IMR-90 (cell line): ENCODE measurements around the gene MYL10. TPM values are rescaled to one million over a fixed set of nuclear protein-coding genes. Genes with fewer than 3 reads are reported as not detected.

Source experiments
- ATAC-seq: fragments of 200-7000 bp; cut with Tn5 transposase; 2 replicates; pipeline ENCODE4 v1.9.1; 2020; ENCODE audit warnings: low read depth, mild to moderate bottlenecking, moderate library complexity
- BruUV-seq: library from RNA; stranded (reverse); fragments of 400-500 nt; replicated peaks from 2 replicates; lab custom pipeline; 2021; lab: Mats Ljungman, UMichigan
- CTCF ChIA-PET: fragments of 300-600 bp; formaldehyde crosslinking; extraction: SDS; loops from one replicate; lab custom pipeline; 2021; ENCODE audit warnings: antibody characterized with exemption; lab: Yijun Ruan, JAX
- POLR2A ChIA-PET: fragments of 300-600 bp; sonication (Branson Sonifier 250); formaldehyde crosslinking; loops from one replicate; lab custom pipeline; 2022; ENCODE audit warnings: antibody characterized with exemption; ENCODE audit not compliant: unreplicated experiment; lab: Charles Lee
- DNase-seq: peaks from one replicate; pipeline ENCODE4 v3.0.0; 2013
- H2AFZ ChIP-seq: replicated peaks from 2 replicates; pipeline ENCODE3; 2013; ENCODE audit warnings: low read length, mild to moderate bottlenecking; ENCODE audit not compliant: poor library complexity
- H2AK5ac ChIP-seq: 2 replicates; pipeline ENCODE4 v1.6.1; 2013; ENCODE audit warnings: low read depth, low read length, inconsistent platforms
- H2AK9ac ChIP-seq: replicated peaks from 2 replicates; pipeline ENCODE3; 2013; ENCODE audit warnings: mild to moderate bottlenecking, low read depth, low read length, moderate library complexity; ENCODE audit not compliant: poor library complexity
- H2BK120ac ChIP-seq: 2 replicates; pipeline ENCODE4 v1.6.1; 2013; ENCODE audit warnings: low read depth, low read length, inconsistent platforms
- H2BK15ac ChIP-seq: 3 replicates; pipeline ENCODE4 v1.6.1; 2013; ENCODE audit warnings: low read depth, low read length, inconsistent platforms
- H2BK20ac ChIP-seq: 2 replicates; pipeline ENCODE4 v1.6.1; 2013; ENCODE audit warnings: low read depth, mild to moderate bottlenecking, inconsistent platforms, low read length, moderate library complexity
- H2BK5ac ChIP-seq: 2 replicates; pipeline ENCODE4 v1.6.1; 2013; ENCODE audit warnings: mild to moderate bottlenecking, low read depth, low read length, inconsistent platforms; ENCODE audit not compliant: poor library complexity, severe bottlenecking
- H3K14ac ChIP-seq: replicated peaks from 2 replicates; pipeline ENCODE4 v1.6.1; 2013; ENCODE audit warnings: low read depth, low read length, inconsistent platforms
- H3K18ac ChIP-seq: 2 replicates; pipeline ENCODE4 v1.6.1; 2013; ENCODE audit warnings: low read depth, low read length, control low read depth
- H3K23ac ChIP-seq: 2 replicates; pipeline ENCODE4 v1.6.1; 2013; ENCODE audit warnings: low read depth, low read length, inconsistent platforms
- H3K27ac ChIP-seq: 2 replicates; pipeline ENCODE4 v1.5.1; 2013; ENCODE audit warnings: mild to moderate bottlenecking, control low read depth, low read length; ENCODE audit not compliant: insufficient read depth
- H3K27me3 ChIP-seq: 2 replicates; pipeline ENCODE4 v1.6.1; 2013; ENCODE audit warnings: low read length; ENCODE audit not compliant: control insufficient read depth, insufficient read depth
- H3K36me3 ChIP-seq: 2 replicates; pipeline ENCODE4 v1.6.1; 2013; ENCODE audit warnings: low read length, mixed read lengths; ENCODE audit not compliant: control insufficient read depth, insufficient read depth
- H3K4ac ChIP-seq: 2 replicates; pipeline ENCODE4 v1.6.1; 2013; ENCODE audit warnings: low read depth, low read length, inconsistent platforms
- H3K4me1 ChIP-seq: 2 replicates; pipeline ENCODE4 v1.6.1; 2013; ENCODE audit warnings: low read length, mixed read lengths; ENCODE audit not compliant: control insufficient read depth, insufficient read depth
- H3K4me2 ChIP-seq: 2 replicates; pipeline ENCODE4 v1.6.1; 2013; ENCODE audit warnings: low read depth, mild to moderate bottlenecking, control low read depth, low read length, moderate library complexity
- H3K4me3 ChIP-seq: 2 replicates; pipeline ENCODE4 v1.5.1; 2013; ENCODE audit warnings: low read depth, mild to moderate bottlenecking, control low read depth, low read length, moderate library complexity; ENCODE audit not compliant: insufficient read depth
- H3K56ac ChIP-seq: 2 replicates; pipeline ENCODE4 v1.6.1; 2013; ENCODE audit warnings: low read length, inconsistent platforms; ENCODE audit not compliant: insufficient read depth; ENCODE audit errors: extremely low read depth
- H3K79me1 ChIP-seq, 2 experiments: 2 replicates each; pipeline ENCODE4 v1.6.1; 2013; ENCODE audit warnings: low read length in 2 of 2, inconsistent platforms in 1 of 2, low read depth in 1 of 2
- H3K9ac ChIP-seq: 2 replicates; pipeline ENCODE4 v1.6.1; 2013; ENCODE audit warnings: low read depth, low read length, control low read depth
- H3K9me1 ChIP-seq: 2 replicates; pipeline ENCODE4 v1.6.1; 2013; ENCODE audit warnings: low read length, inconsistent platforms; ENCODE audit not compliant: insufficient read depth
- H3K9me3 ChIP-seq: 2 replicates; pipeline ENCODE4 v1.6.1; 2013; ENCODE audit warnings: low read length; ENCODE audit not compliant: control insufficient read depth, insufficient read depth
- H4K20me1 ChIP-seq: 2 replicates; pipeline ENCODE4 v1.6.1; 2013; ENCODE audit warnings: low read length, inconsistent platforms; ENCODE audit not compliant: insufficient read depth
- H4K5ac ChIP-seq: 2 replicates; pipeline ENCODE4 v1.6.1; 2013; ENCODE audit warnings: mild to moderate bottlenecking, low read depth, low read length, control low read depth
- H4K8ac ChIP-seq, 2 experiments: 2 replicates each; pipeline ENCODE4 v1.6.1; 2013; ENCODE audit warnings: low read depth in 2 of 2, low read length in 2 of 2, control low read depth in 1 of 2, inconsistent platforms in 1 of 2
- H4K91ac ChIP-seq: 2 replicates; pipeline ENCODE4 v1.6.1; 2013; ENCODE audit warnings: low read depth, low read length, inconsistent platforms; ENCODE audit not compliant: insufficient read depth
- BHLHE40 ChIP-seq: fragments of 150-350 bp; IDR thresholded peaks from 2 replicates; pipeline ENCODE4 v1.6.1; 2016; ENCODE audit warnings: mild to moderate bottlenecking, low read depth, low read length
- CEBPB ChIP-seq: IDR thresholded peaks from 2 replicates; pipeline ENCODE4 v1.6.1; 2012; ENCODE audit warnings: low read depth, low read length, improper control_type of control experiment
- FOS ChIP-seq: fragments of 150-350 bp; IDR thresholded peaks from 2 replicates; pipeline ENCODE4 v1.6.1; 2016; ENCODE audit warnings: low read depth, low read length
- MAFK ChIP-seq: IDR thresholded peaks from 2 replicates; pipeline ENCODE4 v1.6.1; 2012; ENCODE audit warnings: low read depth, low read length, improper control_type of control experiment
- MAZ ChIP-seq: IDR thresholded peaks from 2 replicates; pipeline ENCODE4 v1.6.1; 2012; ENCODE audit warnings: low read depth, mild to moderate bottlenecking, low read length, improper control_type of control experiment, moderate library complexity, borderline replicate concordance
- MXI1 ChIP-seq: IDR thresholded peaks from 2 replicates; pipeline ENCODE4 v1.6.1; 2012; ENCODE audit warnings: low read depth, mild to moderate bottlenecking, low read length, moderate library complexity, borderline replicate concordance
- NFE2L2 ChIP-seq: fragments of 150-350 bp; IDR thresholded peaks from 2 replicates; pipeline ENCODE4 v1.6.1; 2016; ENCODE audit warnings: low read depth, mild to moderate bottlenecking, low read length
- POLR2A ChIP-seq: IDR thresholded peaks from 2 replicates; pipeline ENCODE4 v1.6.1; 2012; ENCODE audit warnings: mild to moderate bottlenecking, low read depth, low read length
- RAD21 ChIP-seq: IDR thresholded peaks from 2 replicates; pipeline ENCODE4 v1.6.1; 2012; ENCODE audit warnings: low read length, improper control_type of control experiment
- RCOR1 ChIP-seq: IDR thresholded peaks from 2 replicates; pipeline ENCODE4 v1.6.1; 2012; ENCODE audit warnings: mild to moderate bottlenecking, low read length, improper control_type of control experiment; ENCODE audit not compliant: insufficient replicate concordance
- RFX5 ChIP-seq: IDR thresholded peaks from 2 replicates; pipeline ENCODE4 v1.8.0; 2012; ENCODE audit warnings: low read depth, mild to moderate bottlenecking, low read length, moderate library complexity
- SMC3 ChIP-seq: fragments of 150-350 bp; IDR thresholded peaks from 2 replicates; pipeline ENCODE4 v1.6.1; 2016; ENCODE audit warnings: low read depth, mild to moderate bottlenecking, antibody characterized with exemption, low read length, moderate library complexity
- USF2 ChIP-seq: fragments of 150-350 bp; IDR thresholded peaks from 2 replicates; pipeline ENCODE4 v1.6.1; 2017; ENCODE audit warnings: mild to moderate bottlenecking, antibody characterized with exemption, low read length, low read depth
- WGBS, 2 experiments: methylation state at CpG; one replicate each; pipeline versions ENCODE4 v1.1.5 to v1.1.7; 2013; ENCODE audit warnings: missing lambda C conversion rate in 2 of 2; ENCODE audit not compliant: insufficient read length in 1 of 2; ENCODE audit errors: extremely low coverage in 2 of 2; 5-methylcytosine and 5-hydroxymethylcytosine counted together
- dilution Hi-C: fragments of 300-500 bp; cut with HindIII; formaldehyde crosslinking; loops from one replicate; pipeline ENCODE4 v1.14.3; 2018; ENCODE audit warnings: low sequenced_read_pairs; ENCODE audit not compliant: unreplicated experiment
- in situ Hi-C: fragments of 300-500 bp; cut with MboI; formaldehyde crosslinking; loops from 3 replicates; pipeline ENCODE4 v1.14.3; 2019; ENCODE audit warnings: low sequenced_read_pairs, inconsistent platforms, mixed read lengths
- intact Hi-C: fragments of 100-400 bp; cut with micrococcal nuclease; formaldehyde crosslinking; loops from 2 replicates; pipeline ENCODE4 v1.10.0; 2022
- polyA plus RNA-seq, 3 experiments: library from polyadenylated mRNA; depleted of rRNA; stranded (reverse); fragments of >200 nt; gene quantifications; 2 replicates each; pipeline ENCODE4 v1.2.3, GENCODE V29; 2012; ENCODE audit warnings: low replicate concordance in 1 of 3
- total RNA-seq: library from RNA; depleted of rRNA; stranded (reverse); fragments of >200 nt; gene quantifications from 2 replicates; pipeline ENCODE4 v1.2.3, GENCODE V29; 2012
- TF ChIP-seq, protein P1 (sequence below): fragments of 150-350 bp; IDR thresholded peaks from 2 replicates; pipeline ENCODE4 v1.6.1; 2016; ENCODE audit warnings: low read depth, mild to moderate bottlenecking, low read length, moderate library complexity, borderline replicate concordance
- TF ChIP-seq, protein P2 (sequence below): conservative IDR thresholded peaks from 2 replicates; pipeline ENCODE4 v1.5.1; 2012; ENCODE audit warnings: mild to moderate bottlenecking, low read depth, low read length, improper control_type of control experiment

MYL10 gene
- total and polyA plus RNA-seq, 2 of the 4 experiments (the other 2 are of a cell fraction): not detected

DNA sequence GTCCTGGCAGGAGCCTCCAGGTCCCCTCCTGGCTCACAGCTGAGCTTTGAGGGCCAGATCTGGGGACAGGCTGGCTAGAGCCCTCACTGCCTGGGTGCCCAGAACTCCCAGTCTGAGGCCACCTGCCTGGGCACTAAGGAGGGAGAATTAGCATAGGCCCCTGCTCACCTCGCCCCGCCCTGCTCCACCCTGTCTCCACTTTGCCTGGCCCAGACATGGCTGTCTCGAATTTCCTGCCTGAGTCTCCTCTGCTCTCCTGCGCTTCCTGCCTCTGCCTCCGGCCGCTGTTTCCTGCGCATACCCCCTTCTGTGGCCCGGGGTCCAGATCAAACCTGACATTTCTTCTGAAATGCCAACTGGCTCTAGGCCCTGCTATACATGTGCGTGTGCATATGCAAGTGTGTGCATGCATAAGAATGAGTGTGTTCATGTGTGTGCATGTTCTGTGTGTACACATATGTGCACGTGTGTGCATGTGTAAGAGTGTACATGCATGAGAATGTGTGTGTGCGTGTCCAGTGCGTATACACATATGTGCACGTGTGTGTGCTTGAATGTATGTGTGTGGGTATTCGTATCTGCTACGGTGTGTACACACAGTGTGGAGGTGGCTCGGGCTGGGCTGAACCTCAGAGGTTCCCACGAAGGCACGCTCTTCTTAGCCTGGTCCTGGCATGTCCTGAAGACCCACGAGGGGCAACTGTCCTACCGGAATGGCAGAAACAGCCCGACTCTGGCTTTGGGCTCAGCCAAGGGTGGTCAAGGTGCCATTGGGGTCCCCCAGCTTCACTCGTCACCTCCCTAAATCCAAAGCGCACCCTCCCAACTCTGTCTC lies 64.9 kb downstream of the MYL10 start:
- H2BK5ac ChIP-seq: no peak overlapping the region
- no peak overlapping the region for H3K14ac ChIP-seq
- H3K18ac ChIP-seq: no peak overlapping the region
- DNase-seq: no peak
- H3K79me1 ChIP-seq: no peaks in the 10 kb centered on the region
- H2AFZ ChIP-seq: no peak overlapping the region
- H2BK20ac ChIP-seq: no peak overlapping the region
- H2AK9ac ChIP-seq: no peak overlapping the region
- POLR2A ChIA-PET: no interaction called here
- no TSS peak for BruUV-seq
- no peak overlapping the region for H4K8ac ChIP-seq
- CTCF ChIA-PET: no interaction called here
- H3K9ac ChIP-seq: no peak overlapping the region
- dilution Hi-C loops (no loop called here), in situ Hi-C loops (no loop called here), intact Hi-C loops (no loop called here)
- no peaks in the 10 kb centered on the region for H3K9me1 ChIP-seq
- H4K20me1 ChIP-seq: no peaks in the 10 kb centered on the region
- H3K9me3 ChIP-seq: 0 out of 2 replicates have a peak, but pooled peaks cover 2% of the 10 kb centered on the region
- 65% methylated on average over 14 of the region's 23 CpGs; no CpG with 5 or more reads in 1 of the 2 experiments for WGBS, 2 experiments
- no peak overlapping the region for H3K4ac ChIP-seq
- no peak overlapping the region for H3K23ac ChIP-seq
- no peak overlapping the region for H3K27ac ChIP-seq
- H4K91ac ChIP-seq: no peak overlapping the region
- H2AK5ac ChIP-seq: no peak overlapping the region
- no peak overlapping the region for H3K4me2 ChIP-seq
- H3K4me1 ChIP-seq: no peaks in the 10 kb centered on the region
- H3K36me3 ChIP-seq: no peaks in the 10 kb centered on the region
- H2BK120ac ChIP-seq: no peak overlapping the region
- H3K27me3 ChIP-seq: peaks cover 55% of the 10 kb centered on the region
- no peak overlapping the region for H2BK15ac ChIP-seq
- H4K5ac ChIP-seq: no peak overlapping the region
- no peak for ATAC-seq
- H3K4me3 ChIP-seq: no peak overlapping the region
- no peak overlapping the region for H3K56ac ChIP-seq
- no peak for TF ChIP-seq RFX5
- TF ChIP-seq MAZ: no peak
- no peak for TF ChIP-seq SMC3
- no peak for TF ChIP-seq FOS
- TF ChIP-seq RAD21: no peak
- no peak for TF ChIP-seq BHLHE40
- TF ChIP-seq MAFK: no peak
- TF ChIP-seq POLR2A: no peak
- TF ChIP-seq, protein P1, sequence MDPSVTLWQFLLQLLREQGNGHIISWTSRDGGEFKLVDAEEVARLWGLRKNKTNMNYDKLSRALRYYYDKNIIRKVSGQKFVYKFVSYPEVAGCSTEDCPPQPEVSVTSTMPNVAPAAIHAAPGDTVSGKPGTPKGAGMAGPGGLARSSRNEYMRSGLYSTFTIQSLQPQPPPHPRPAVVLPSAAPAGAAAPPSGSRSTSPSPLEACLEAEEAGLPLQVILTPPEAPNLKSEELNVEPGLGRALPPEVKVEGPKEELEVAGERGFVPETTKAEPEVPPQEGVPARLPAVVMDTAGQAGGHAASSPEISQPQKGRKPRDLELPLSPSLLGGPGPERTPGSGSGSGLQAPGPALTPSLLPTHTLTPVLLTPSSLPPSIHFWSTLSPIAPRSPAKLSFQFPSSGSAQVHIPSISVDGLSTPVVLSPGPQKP: no peak
- TF ChIP-seq, protein P2, sequence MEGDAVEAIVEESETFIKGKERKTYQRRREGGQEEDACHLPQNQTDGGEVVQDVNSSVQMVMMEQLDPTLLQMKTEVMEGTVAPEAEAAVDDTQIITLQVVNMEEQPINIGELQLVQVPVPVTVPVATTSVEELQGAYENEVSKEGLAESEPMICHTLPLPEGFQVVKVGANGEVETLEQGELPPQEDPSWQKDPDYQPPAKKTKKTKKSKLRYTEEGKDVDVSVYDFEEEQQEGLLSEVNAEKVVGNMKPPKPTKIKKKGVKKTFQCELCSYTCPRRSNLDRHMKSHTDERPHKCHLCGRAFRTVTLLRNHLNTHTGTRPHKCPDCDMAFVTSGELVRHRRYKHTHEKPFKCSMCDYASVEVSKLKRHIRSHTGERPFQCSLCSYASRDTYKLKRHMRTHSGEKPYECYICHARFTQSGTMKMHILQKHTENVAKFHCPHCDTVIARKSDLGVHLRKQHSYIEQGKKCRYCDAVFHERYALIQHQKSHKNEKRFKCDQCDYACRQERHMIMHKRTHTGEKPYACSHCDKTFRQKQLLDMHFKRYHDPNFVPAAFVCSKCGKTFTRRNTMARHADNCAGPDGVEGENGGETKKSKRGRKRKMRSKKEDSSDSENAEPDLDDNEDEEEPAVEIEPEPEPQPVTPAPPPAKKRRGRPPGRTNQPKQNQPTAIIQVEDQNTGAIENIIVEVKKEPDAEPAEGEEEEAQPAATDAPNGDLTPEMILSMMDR: no peak
- no peak for TF ChIP-seq CEBPB
- TF ChIP-seq MXI1: no peak
- TF ChIP-seq RCOR1: no peak
- no peak for TF ChIP-seq USF2
- TF ChIP-seq NFE2L2: no peak
